Large intestine (tissue), 3 donors: ENCODE measurements around the gene CBLB. TPM values are rescaled to one million over a fixed set of nuclear protein-coding genes. Genes with fewer than 3 reads are reported as not detected.

Source experiments
- DNase-seq, 2 donors: peaks; one replicate each; pipeline versions ENCODE4 v3.0.0 to v3.0.0-alpha.2; 2013
- H3K27ac ChIP-seq: one replicate; pipeline ENCODE4 v1.5.1; 2013; ENCODE audit warnings: low read length
- H3K27me3 ChIP-seq: 2 replicates; pipeline ENCODE4 v1.6.1; 2013; ENCODE audit warnings: low read length; ENCODE audit not compliant: control insufficient read depth, insufficient read depth
- H3K36me3 ChIP-seq: 2 replicates; pipeline ENCODE4 v1.6.1; 2013; ENCODE audit warnings: low read length; ENCODE audit not compliant: control insufficient read depth, insufficient read depth
- H3K4me1 ChIP-seq: one replicate; pipeline ENCODE4 v1.6.1; 2013; ENCODE audit warnings: low read length; ENCODE audit not compliant: control insufficient read depth, insufficient read depth
- H3K4me3 ChIP-seq: one replicate; pipeline ENCODE4 v1.5.1; 2013; ENCODE audit warnings: low read length
- H3K9me3 ChIP-seq: one replicate; pipeline ENCODE4 v1.6.1; 2013; ENCODE audit warnings: mild to moderate bottlenecking, low read depth, low read length, moderate library complexity; ENCODE audit not compliant: control insufficient read depth
- WGBS: methylation state at CpG from one replicate; pipeline ENCODE4 v1.1.5; 2013; ENCODE audit warnings: low lambda C conversion rate; ENCODE audit not compliant: insufficient coverage; 5-methylcytosine and 5-hydroxymethylcytosine counted together
- polyA plus RNA-seq: library from polyadenylated mRNA; unstranded; fragments of 120-200 nt; gene quantifications from one replicate; pipeline ENCODE4 v1.2.1, GENCODE V29; 2013

Gene CBLB
- polyA plus RNA-seq, 1 donor, result 34.0 TPM

- no peaks in the 10 kb centered on the region for H3K4me1 ChIP-seq
- no peak overlapping the region for H3K27ac ChIP-seq
- no peak for DNase-seq
- no peaks in the 10 kb centered on the region for H3K36me3 ChIP-seq
- no peak overlapping the region for H3K4me3 ChIP-seq
- H3K27me3 ChIP-seq, result no peaks in the 10 kb centered on the region
- H3K9me3 ChIP-seq, result no peaks in the 10 kb centered on the region
- 100% methylated on average over 1 of the region's 4 CpGs for WGBS
These were observed 61.7 kb downstream of the CBLB start for GRCh38 chr3:105807146-105807545.

DNA sequence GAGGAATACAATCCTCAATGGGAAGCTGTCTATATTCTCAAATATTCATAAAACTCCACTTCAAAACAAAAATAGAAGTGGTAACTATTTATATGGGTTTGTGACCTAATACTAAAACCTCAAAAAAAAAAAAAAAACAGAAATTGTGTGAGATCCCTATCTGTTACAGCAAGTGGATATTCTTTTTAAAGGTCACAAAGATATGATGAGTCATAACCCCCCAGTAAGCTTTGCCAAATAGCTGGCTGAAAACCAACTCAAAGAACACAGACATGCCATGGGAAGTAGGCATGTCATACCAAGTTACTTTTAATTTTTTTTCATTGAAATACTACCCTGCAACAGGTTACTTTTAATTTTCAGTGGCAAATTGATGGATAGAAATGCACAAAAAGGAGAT lies 62.5 kb downstream of the CBLB start:
- H3K27ac ChIP-seq, result no peak overlapping the region
- no peaks in the 10 kb centered on the region for H3K4me1 ChIP-seq

DNA sequence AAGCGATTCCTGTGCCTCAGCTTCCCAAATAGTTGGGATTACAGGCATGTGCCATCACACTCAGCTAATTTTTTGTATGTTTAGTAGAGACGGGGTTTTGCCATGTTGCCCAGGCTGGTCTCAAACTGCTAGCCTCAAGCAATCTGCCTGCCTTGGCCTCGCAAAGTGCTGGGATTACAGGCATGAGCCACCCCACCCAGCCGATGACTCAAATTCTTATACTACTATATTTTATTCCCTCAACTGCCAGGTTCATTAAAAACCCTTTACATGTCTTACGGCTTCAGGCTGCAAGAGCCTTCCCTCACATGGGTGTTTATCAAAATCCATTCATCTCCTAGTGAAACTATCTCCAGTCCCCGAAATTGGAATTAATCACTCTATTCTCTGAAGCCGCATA lies 63.4 kb downstream of the CBLB start:
- no peak overlapping the region for H3K4me3 ChIP-seq
- H3K9me3 ChIP-seq, result no peaks in the 10 kb centered on the region
- WGBS, result 94% methylated on average over 3 of the region's 7 CpGs
- no peak for DNase-seq
- H3K4me1 ChIP-seq, result no peaks in the 10 kb centered on the region
- no peaks in the 10 kb centered on the region for H3K36me3 ChIP-seq
- no peaks in the 10 kb centered on the region for H3K27me3 ChIP-seq
- no peak overlapping the region for H3K27ac ChIP-seq

More for the DNA sequence above, 62.5 kb downstream of the CBLB start:
- Histone ChIP-seq H3K4me3 (no peak overlapping the region), H3K27me3 (no peaks in the 10 kb centered on the region), H3K36me3 (no peaks in the 10 kb centered on the region), H3K9me3 (no peaks in the 10 kb centered on the region)
- no peak for DNase-seq

DNA sequence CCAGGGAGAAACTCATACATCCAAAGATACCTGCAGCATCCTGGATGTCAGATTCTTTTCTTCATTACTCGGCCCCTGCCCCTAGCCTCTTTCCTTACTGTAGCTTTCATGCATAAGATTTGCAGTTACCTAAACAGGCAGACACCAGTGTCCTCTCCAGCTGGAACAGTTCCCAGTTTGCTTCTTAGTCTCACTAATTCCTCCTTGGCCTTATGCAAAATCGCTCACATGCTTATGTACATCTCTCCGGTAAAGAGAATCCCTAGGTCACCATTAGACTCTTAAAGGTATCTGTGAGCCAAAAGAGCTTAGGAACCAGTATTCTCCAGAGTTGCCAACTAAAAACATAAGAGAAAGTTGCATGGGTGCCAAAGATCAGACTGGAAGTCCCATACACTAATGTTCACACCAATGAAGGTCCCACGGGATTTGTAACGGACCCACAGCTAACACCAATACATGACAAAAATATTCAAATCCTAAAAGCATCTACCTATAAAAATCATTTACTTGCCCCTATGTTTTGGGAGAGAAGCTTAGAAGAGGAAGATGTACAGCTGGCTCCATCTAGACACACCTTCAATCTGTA lies 66.6 kb downstream of the CBLB start:
- Histone ChIP-seq H3K27ac (no peak overlapping the region), H3K27me3 (no peaks in the 10 kb centered on the region), H3K36me3 (peaks cover 3% of the 10 kb centered on the region), H3K9me3 (no peaks in the 10 kb centered on the region), H3K4me3 (no peak overlapping the region), H3K4me1 (no peaks in the 10 kb centered on the region)
- no CpG with 5 or more reads among the region's 5 CpGs for WGBS
- DNase-seq, result no peak

DNA sequence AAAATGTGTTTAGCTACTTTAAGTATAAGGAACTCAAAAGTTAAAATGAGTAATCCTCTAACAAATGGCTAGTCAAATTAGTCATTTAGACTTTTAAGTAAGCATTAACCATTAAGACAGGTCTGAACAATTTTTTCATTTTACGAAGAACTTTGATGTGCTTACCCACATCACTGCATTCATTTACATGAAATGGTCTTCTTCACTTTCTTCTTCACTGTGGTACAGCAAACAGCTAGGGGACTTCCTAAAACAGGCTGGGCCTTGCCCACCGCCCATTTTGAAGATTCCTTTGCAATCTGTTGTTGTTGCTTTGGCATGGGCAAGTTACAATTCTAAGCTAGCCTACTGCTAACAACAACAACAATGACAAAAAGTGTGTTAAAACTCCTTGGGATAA lies 67.4 kb downstream of the CBLB start:
- Histone ChIP-seq H3K27me3 (no peaks in the 10 kb centered on the region), H3K4me1 (no peaks in the 10 kb centered on the region), H3K9me3 (no peaks in the 10 kb centered on the region), H3K4me3 (no peak overlapping the region), H3K36me3 (peaks cover 3% of the 10 kb centered on the region), H3K27ac (no peak overlapping the region)
- no peak for DNase-seq
- WGBS, result 88% methylated on average over 1 of the region's 2 CpGs

GRCh38 chr3:105800320-105800719 lies 68.5 kb downstream of the CBLB start:
- no peaks in the 10 kb centered on the region for H3K27me3 ChIP-seq
- no peak for DNase-seq
- no peak overlapping the region for H3K4me3 ChIP-seq
- H3K4me1 ChIP-seq, result no peaks in the 10 kb centered on the region
- WGBS, result no CpG with 5 or more reads among the region's 5 CpGs
- no peak overlapping the region for H3K27ac ChIP-seq
- peaks cover 3% of the 10 kb centered on the region for H3K36me3 ChIP-seq
- H3K9me3 ChIP-seq, result no peaks in the 10 kb centered on the region

DNA sequence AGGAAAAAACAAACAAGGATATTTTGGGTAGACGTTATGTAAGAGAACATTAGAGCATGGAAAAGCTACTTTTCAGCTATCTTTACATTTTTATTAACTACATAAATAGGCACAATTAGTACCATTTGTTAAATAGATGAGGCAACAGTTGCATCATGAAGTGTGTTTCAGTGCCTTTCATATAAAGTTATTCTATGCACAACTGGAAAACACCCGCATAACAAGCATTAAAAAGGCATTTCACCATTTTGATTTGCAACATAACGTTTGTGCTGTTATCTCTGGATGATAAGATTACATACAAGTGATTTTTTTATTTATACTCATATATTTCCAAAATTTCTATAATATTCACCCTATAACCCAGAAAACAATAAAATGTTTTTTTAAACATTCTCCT lies 69.5 kb downstream of the CBLB start:
- Histone ChIP-seq H3K36me3 (peaks cover 3% of the 10 kb centered on the region), H3K27me3 (no peaks in the 10 kb centered on the region), H3K27ac (no peak overlapping the region), H3K4me3 (no peak overlapping the region), H3K4me1 (no peaks in the 10 kb centered on the region), H3K9me3 (no peaks in the 10 kb centered on the region)
- no peak for DNase-seq
- WGBS, result 90% methylated on average over 3 of the region's 3 CpGs

GRCh38 chr3:105798381-105798934 lies 70.4 kb downstream of the CBLB start:
- Histone ChIP-seq H3K4me1 (no peaks in the 10 kb centered on the region), H3K36me3 (peaks cover 3% of the 10 kb centered on the region), H3K27ac (no peak overlapping the region), H3K9me3 (no peaks in the 10 kb centered on the region), H3K4me3 (no peak overlapping the region), H3K27me3 (no peaks in the 10 kb centered on the region)
- no CpG with 5 or more reads among the region's 1 CpG for WGBS
- no peak for DNase-seq

DNA sequence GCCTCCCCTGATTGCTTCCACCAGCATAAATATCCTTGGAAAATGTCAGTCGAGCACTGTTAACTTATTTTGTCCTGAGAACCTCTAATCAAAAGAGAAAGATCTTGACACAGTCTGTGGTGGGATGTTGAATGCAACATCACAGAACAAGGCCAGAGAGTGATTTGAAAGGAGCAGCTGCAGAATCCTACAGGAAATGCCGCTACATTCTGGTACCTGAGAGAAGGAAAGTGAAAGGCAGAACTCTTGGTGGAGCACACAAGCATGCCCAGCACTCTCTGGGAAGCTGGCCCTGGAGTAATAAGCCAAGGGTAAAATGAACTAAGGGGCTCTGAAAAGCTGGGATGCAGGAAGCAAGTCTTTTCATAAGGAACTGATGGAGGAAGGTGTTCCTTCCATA lies 75.8 kb downstream of the CBLB start:
- WGBS, result no CpG with 5 or more reads among the region's 2 CpGs
- H3K4me3 ChIP-seq, result no peak overlapping the region
- no peaks in the 10 kb centered on the region for H3K4me1 ChIP-seq
- H3K27ac ChIP-seq, result no peak overlapping the region
- DNase-seq, result no peak
- no peaks in the 10 kb centered on the region for H3K36me3 ChIP-seq
- H3K27me3 ChIP-seq, result no peaks in the 10 kb centered on the region
- no peaks in the 10 kb centered on the region for H3K9me3 ChIP-seq

DNA sequence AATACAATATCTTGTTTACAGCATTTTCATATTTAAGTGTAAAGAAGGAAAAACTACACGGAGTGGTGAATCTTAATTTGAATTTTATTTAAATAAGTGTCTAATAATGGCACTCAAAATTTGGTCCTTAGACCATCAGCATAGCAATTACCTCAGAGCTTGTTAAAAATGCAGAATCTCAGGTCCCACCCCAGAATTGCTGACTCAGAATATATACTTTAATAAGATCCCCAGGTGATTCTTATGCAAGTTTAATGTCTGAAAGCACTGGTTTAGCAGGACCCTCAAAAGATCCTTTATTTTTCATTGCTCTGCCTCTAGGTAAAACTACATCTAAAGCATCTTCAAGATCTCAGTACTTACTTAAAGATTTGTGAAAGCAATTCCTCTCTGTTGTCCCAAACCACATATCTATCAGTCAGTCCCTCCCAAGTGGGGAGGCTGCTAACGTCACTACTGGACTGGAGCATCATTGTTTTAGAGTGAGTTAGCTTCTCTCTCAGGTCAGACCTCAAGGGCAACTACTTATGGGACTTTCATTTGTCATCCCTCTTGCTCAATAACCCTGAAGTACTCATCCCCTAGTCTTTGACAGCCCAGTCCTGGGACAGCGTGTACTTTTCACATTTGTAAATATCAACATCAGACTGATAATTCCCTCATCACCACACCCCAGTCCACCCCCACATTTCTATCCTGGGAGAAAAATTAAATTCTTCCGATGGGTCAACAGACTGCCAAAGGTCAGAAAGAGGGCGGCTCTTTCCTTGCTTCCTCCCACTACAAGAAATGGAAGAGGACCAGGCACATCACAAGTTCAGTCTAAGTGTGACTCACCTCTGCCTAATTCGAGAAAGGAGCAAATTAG lies 76.7 kb downstream of the CBLB start:
- H3K36me3 ChIP-seq, result no peaks in the 10 kb centered on the region
- no peak overlapping the region for H3K27ac ChIP-seq
- H3K4me1 ChIP-seq, result no peaks in the 10 kb centered on the region
- H3K27me3 ChIP-seq, result no peaks in the 10 kb centered on the region
- DNase-seq, result no peak
- whole genome bisulfite sequencing, result 100% methylated on average over 1 of the region's 6 CpGs
- no peak overlapping the region for H3K4me3 ChIP-seq
- no peaks in the 10 kb centered on the region for H3K9me3 ChIP-seq
